Muscle layer of colon (tissue), 2 donors: Measurements from ENCODE around the gene SPIRE1.

Experiments
- H3K27ac ChIP-seq: one replicate; pipeline ENCODE4 v1.7.0; 2013; ENCODE audit warnings: low read depth, mild to moderate bottlenecking, low read length, moderate library complexity
- H3K27me3 ChIP-seq, 2 donors: one replicate each; pipeline ENCODE4 v1.7.0; 2013; ENCODE audit warnings: low read length in 2 of 2, mild to moderate bottlenecking in 2 of 2; ENCODE audit not compliant: insufficient read depth in 2 of 2, control insufficient read depth in 1 of 2
- H3K36me3 ChIP-seq: one replicate; pipeline ENCODE4 v1.7.0; 2013; ENCODE audit warnings: mild to moderate bottlenecking, low read length; ENCODE audit not compliant: insufficient read depth
- H3K4me1 ChIP-seq: one replicate; pipeline ENCODE4 v1.7.0; 2013; ENCODE audit warnings: mild to moderate bottlenecking, low read length; ENCODE audit not compliant: insufficient read depth
- H3K4me3 ChIP-seq, 2 donors: one replicate each; pipeline ENCODE4 v1.7.0; 2013; ENCODE audit warnings: low read length in 2 of 2, low read depth in 1 of 2, mild to moderate bottlenecking in 1 of 2, moderate library complexity in 1 of 2
- H3K9ac ChIP-seq: one replicate; pipeline ENCODE4 v1.7.0; 2013; ENCODE audit warnings: low read length
- H3K9me3 ChIP-seq: one replicate; pipeline ENCODE4 v1.7.0; 2013; ENCODE audit warnings: mild to moderate bottlenecking, low read length
- donor health status: abdominal sarcoma.
- donor health status: Adenocarcinoma of cecum.

Gene SPIRE1

DNA sequence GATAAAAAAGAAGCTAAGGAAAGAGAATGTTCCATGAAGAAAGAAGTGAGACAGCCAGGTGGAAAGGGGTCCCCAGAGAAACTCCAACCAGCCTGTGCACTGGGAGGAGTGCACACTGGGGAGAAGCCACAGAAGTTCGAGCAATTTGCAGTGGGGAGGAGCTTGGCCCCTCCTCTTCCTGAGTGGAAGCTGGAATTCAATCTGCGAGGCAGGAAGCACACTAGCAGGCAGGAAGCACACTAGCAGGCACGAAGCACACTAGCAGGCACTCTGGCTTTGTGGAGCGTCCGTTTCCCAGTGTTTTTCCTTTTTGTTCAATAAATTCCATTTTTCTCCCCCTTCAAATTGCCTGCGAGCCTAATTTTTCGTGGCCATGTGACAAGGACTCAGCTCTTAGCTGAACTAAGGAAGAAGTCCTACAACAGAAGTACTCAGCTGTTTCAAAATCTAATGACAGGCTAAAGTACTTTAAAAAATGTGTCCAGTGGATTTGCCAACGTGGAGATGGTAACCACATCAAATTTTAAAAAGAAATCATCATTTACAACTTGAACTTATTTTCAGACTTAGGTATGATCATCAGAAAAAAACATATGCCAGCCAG is 21.4 kb upstream of the SPIRE1 start:
- H3K4me3 ChIP-seq, result peak overlapping the region in 1 of 2 donors; percentile 37
- H3K4me1 ChIP-seq, result no peaks in the 10 kb centered on the region
- H3K27me3 ChIP-seq, result no peaks in the 10 kb centered on the region
- H3K27ac ChIP-seq, result peak overlapping the region; percentile 41
- peaks cover 9% of the 10 kb centered on the region for H3K36me3 ChIP-seq
- no peaks in the 10 kb centered on the region for H3K9me3 ChIP-seq
- no peak overlapping the region for H3K9ac ChIP-seq

DNA sequence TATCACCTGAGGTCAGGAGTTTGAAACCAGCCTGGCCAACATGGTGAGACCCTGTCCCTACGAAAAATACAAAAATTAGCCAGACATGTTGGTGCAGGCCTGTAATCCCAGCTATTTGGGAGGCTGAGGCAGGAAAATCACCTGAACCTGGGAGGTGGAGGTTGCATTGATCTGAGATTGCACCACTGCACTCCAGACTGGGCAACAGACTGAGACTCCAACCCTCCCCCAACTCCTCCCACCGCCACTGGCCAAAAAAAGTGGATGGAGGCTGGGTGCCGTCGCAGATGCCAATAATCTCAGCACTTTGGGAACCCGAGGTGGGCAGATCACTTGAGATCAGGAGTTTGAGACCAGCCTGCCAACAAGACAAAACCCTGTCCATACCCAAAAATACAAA is 10.1 kb upstream of the SPIRE1 start:
- Histone ChIP-seq H3K9ac (no peak overlapping the region), H3K9me3 (no peaks in the 10 kb centered on the region), H3K27me3 (no peaks in the 10 kb centered on the region), H3K4me3 (no peak overlapping the region), H3K27ac (no peak overlapping the region), H3K36me3 (no peaks in the 10 kb centered on the region), H3K4me1 (no peaks in the 10 kb centered on the region)

GRCh38 chr18:12659904-12660605 is 2.1 kb upstream of the SPIRE1 start:
- Histone ChIP-seq H3K9me3 (no peaks in the 10 kb centered on the region), H3K36me3 (no peaks in the 10 kb centered on the region), H3K27me3 (no peaks in the 10 kb centered on the region), H3K4me3 (no peak overlapping the region), H3K27ac (no peak overlapping the region), H3K4me1 (peaks cover 8% of the 10 kb centered on the region), H3K9ac (no peak overlapping the region)

- H3K9ac ChIP-seq, result no peak overlapping the region
- H3K4me1 ChIP-seq, result peaks cover 8% of the 10 kb centered on the region
- H3K4me3 ChIP-seq, result peak overlapping the region; percentile 55 to 85
- H3K9me3 ChIP-seq, result no peaks in the 10 kb centered on the region
- no peaks in the 10 kb centered on the region for H3K36me3 ChIP-seq
- no peaks in the 10 kb centered on the region for H3K27me3 ChIP-seq
- H3K27ac ChIP-seq, result peak overlapping the region; percentile 72
These were observed 675 bp upstream of the SPIRE1 start for GRCh38 chr18:12658426-12659138.

- H3K27ac ChIP-seq, result peak overlapping the region; percentile 66
- H3K9ac ChIP-seq, result peak overlapping the region; percentile 45
- peaks cover 15% of the 10 kb centered on the region for H3K4me1 ChIP-seq
- H3K9me3 ChIP-seq, result no peaks in the 10 kb centered on the region
- H3K36me3 ChIP-seq, result no peaks in the 10 kb centered on the region
- peak overlapping the region; percentile 38 to 49 for H3K4me3 ChIP-seq
- no peaks in the 10 kb centered on the region for H3K27me3 ChIP-seq
These were observed 796 bp downstream of the SPIRE1 start for GRCh38 chr18:12656938-12657683.

DNA sequence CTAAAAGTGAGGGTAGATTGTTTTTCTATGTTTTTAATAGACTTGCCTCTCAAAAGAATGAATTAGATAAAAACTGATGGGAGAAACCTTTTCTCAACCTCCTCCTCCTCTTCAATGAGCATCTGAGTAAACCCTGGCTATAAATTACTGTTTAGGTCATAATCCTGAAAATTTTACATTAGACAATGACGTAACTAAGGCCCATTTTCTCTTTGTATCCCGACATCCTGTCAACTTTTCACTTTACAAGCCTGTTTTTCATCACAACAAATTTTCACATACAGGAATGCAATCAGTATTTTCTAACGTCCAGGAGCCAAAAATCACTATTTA is 1.3 kb downstream of the SPIRE1 start:
- peak overlapping the region; percentile 45 for H3K9ac ChIP-seq
- peak overlapping the region; percentile 66 for H3K27ac ChIP-seq
- no peaks in the 10 kb centered on the region for H3K36me3 ChIP-seq
- no peaks in the 10 kb centered on the region for H3K9me3 ChIP-seq
- peak overlapping the region; percentile 38 to 49 for H3K4me3 ChIP-seq
- H3K4me1 ChIP-seq, result peaks cover 15% of the 10 kb centered on the region
- H3K27me3 ChIP-seq, result no peaks in the 10 kb centered on the region

DNA sequence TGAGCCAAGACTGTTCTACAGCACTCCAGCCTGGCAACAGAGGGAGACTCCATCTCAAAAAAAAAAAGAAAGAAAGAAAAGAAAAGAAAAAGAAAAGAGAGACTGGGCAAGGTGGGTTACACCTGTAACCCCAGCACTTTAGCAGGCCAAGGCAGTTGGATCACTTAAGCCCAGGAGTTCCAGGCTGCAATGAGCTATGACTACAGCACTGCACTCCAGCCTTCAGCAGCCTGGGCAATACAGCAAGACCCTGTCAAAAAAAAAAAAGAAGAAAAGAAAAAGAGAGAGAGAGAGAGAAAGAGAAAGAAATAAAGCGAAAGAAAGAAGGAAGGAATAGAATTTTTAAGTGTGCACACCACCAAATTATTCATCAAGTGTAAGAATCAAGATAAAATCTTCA is 2.9 kb downstream of the SPIRE1 start:
- no peaks in the 10 kb centered on the region for H3K9me3 ChIP-seq
- H3K27me3 ChIP-seq, result no peaks in the 10 kb centered on the region
- H3K4me3 ChIP-seq, result no peak overlapping the region
- H3K9ac ChIP-seq, result no peak overlapping the region
- no peaks in the 10 kb centered on the region for H3K36me3 ChIP-seq
- H3K4me1 ChIP-seq, result peaks cover 15% of the 10 kb centered on the region
- no peak overlapping the region for H3K27ac ChIP-seq

GRCh38 chr18:12652861-12653401 is 5.0 kb downstream of the SPIRE1 start:
- H3K4me3 ChIP-seq, result no peak overlapping the region
- H3K27ac ChIP-seq, result no peak overlapping the region
- H3K9ac ChIP-seq, result no peak overlapping the region
- H3K27me3 ChIP-seq, result no peaks in the 10 kb centered on the region
- H3K36me3 ChIP-seq, result no peaks in the 10 kb centered on the region
- peaks cover 15% of the 10 kb centered on the region for H3K4me1 ChIP-seq
- no peaks in the 10 kb centered on the region for H3K9me3 ChIP-seq

- no peaks in the 10 kb centered on the region for H3K36me3 ChIP-seq
- peaks cover 14% of the 10 kb centered on the region for H3K4me1 ChIP-seq
- no peaks in the 10 kb centered on the region for H3K9me3 ChIP-seq
- no peak overlapping the region for H3K9ac ChIP-seq
- H3K27me3 ChIP-seq, result no peaks in the 10 kb centered on the region
- no peak overlapping the region for H3K27ac ChIP-seq
- no peak overlapping the region for H3K4me3 ChIP-seq
These were observed 6.3 kb downstream of the SPIRE1 start for GRCh38 chr18:12651651-12652050.

- H3K9me3 ChIP-seq, result no peaks in the 10 kb centered on the region
These were observed 10.1 kb downstream of the SPIRE1 start for GRCh38 chr18:12647773-12648172.

DNA sequence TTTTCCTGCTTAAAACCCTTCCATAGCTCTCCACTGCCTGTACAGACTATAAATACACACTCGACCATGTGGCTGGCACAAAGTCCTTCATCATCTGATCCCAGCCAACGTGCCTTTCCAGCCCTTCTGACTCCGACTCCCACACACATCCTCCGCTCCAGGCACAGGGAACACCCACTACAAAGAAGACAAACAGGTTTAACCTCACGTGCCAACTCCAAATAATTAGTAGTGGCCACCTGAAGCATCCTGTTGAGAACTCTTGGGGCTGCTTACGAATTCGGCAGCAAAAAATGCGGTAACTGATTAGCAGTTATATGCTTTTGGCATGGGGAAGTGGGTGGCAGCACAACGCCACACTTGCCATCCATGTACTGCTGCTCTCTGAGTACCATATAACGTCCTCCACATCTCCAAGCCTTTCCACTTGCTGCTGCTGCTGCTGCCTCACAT is 12.1 kb downstream of the SPIRE1 start:
- Histone ChIP-seq H3K9ac (no peak overlapping the region), H3K27me3 (no peaks in the 10 kb centered on the region), H3K36me3 (no peaks in the 10 kb centered on the region), H3K4me3 (no peak overlapping the region), H3K4me1 (peaks cover 14% of the 10 kb centered on the region), H3K27ac (no peak overlapping the region), H3K9me3 (no peaks in the 10 kb centered on the region)

More at GRCh38 chr18:12647773-12648172, 10.1 kb downstream of the SPIRE1 start:
- H3K9ac ChIP-seq, result no peak overlapping the region
- H3K27ac ChIP-seq, result no peak overlapping the region
- peaks cover 14% of the 10 kb centered on the region for H3K4me1 ChIP-seq
- H3K4me3 ChIP-seq, result no peak overlapping the region
- no peaks in the 10 kb centered on the region for H3K36me3 ChIP-seq
- no peaks in the 10 kb centered on the region for H3K27me3 ChIP-seq
